HG03520 (cell line): ENCODE measurements around the gene QKI.
"Not testable (repeated sequence)": the region's sequence is repeated elsewhere in the genome, so short reads cannot be mapped to it uniquely, and the experiment has no call there.

Experiments
- ATAC-seq: cut with Tn5 transposase; IDR thresholded peaks from one replicate; pipeline ENCODE4 v1.9.1; 2021; ENCODE audit warnings: mild to moderate bottlenecking, moderate library complexity; ENCODE audit not compliant: unreplicated experiment

QKI gene

DNA sequence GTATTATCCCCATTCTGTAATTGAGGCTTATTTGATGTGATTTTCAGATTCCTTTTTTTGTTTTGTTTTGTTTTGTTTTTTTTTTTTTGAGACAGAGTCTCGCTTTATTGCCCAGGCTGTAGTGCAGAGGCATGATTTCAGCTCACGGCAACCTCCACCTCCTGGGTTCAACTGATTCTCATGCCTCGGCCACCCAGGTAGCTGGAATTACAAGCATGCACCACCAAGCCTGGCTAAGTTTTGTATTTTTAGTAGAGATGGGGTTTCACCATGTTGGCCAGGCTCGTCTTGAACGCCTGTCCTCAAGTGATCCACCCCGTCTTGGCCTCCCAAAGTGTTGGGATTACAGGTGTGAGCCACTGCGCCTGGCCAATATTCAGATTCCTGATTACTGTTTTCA is 62.4 kb downstream of the QKI start:
- not testable (repeated sequence) for ATAC-seq

DNA sequence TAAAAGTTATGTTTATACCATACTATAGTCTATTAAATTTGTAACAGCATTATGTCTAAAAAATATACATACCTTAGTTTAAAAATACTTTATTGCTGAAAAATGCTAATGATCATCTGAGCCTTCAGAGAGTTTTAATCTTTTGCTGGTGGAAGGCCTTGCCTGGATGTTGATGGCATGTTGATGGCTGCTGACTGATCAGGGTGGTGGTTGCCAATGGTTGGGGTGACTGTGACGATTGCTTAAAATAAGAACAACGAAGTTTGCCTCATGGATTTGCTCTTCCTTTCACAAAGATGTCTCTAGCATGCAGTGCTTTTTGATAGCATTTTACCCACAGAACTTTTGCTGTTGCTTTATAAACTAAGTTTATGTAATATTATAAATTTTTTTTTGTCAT is 68.6 kb downstream of the QKI start:
- ATAC-seq: no peak

DNA sequence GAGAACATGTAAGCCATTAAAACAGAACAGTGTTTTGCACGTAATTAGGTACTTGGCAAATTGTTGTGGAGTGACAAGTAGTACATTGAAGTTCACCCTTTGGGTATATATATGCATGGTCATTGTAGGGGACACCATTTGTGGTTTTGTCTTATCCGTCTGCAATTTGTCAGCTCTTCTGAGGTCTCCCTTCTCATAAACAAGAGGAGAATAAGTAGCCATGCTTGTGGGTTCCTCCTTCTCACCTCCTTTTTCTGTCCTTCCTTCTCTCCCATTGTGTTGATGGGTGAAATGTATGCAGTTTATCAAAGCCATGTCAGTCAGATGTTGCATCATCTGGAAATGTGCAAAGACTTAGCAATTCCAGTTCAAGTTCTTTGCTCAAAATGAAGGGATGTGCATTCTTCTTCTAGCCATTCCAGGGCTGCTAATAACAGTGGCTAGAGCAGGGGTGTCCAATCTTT is 70.9 kb downstream of the QKI start:
- ATAC-seq: no peak

DNA sequence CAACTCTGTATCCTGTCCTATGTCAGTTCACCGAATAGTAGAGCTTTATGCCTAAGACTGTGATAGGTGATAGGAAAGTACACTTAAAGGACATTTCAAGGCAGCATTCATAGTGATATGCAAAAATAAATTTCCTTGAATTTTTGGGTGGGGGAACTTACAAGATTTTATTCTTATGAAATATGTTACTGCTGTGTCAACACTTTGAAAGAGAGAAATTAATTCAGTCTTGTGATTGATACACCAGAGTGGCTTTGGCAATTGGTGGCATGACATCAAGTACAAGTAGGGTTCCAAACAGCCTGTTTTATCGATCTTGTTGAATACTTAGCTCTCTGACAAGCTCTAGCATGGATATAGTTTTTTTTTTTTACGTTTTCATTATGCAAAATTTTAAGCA is 72.3 kb downstream of the QKI start:
- no peak for ATAC-seq

DNA sequence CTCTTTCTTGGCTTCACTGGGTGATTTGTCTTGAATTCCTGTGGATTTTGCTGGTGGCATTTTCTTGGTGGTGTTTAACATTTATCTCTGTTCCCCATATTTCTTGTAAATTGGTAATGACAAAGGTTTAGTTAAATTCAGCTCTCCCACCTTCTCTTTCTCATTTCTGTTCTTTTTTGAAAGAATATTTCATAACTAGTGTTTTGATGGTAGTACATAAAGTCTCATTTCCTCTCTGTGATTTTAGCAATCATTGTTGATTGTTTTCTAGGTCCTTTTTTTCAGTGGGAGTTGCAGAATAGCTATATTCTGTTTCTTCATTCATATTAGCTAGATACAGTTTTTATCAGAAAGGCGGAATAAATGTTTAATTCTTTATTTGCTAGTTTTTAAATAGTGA is 73.1 kb downstream of the QKI start:
- ATAC-seq: no peak

DNA sequence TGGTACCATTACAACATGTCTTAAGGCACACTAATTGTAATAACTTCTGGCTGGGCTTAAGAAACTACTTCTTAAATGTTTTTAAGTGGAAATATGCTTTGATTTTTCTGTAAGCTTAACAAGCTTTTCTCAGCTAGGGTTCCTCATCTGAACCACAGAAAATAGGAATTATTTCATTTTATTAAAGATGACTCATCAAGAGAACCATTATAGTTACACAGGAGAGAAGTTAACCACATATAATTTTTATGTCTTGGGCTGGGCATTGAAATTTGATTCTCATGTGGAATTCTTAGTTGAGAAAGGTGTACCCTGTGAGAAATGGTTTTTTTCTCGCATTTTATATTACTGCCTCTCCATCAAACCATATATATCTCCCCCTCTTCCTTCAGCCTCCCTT is 75.1 kb downstream of the QKI start:
- no peak for ATAC-seq

DNA sequence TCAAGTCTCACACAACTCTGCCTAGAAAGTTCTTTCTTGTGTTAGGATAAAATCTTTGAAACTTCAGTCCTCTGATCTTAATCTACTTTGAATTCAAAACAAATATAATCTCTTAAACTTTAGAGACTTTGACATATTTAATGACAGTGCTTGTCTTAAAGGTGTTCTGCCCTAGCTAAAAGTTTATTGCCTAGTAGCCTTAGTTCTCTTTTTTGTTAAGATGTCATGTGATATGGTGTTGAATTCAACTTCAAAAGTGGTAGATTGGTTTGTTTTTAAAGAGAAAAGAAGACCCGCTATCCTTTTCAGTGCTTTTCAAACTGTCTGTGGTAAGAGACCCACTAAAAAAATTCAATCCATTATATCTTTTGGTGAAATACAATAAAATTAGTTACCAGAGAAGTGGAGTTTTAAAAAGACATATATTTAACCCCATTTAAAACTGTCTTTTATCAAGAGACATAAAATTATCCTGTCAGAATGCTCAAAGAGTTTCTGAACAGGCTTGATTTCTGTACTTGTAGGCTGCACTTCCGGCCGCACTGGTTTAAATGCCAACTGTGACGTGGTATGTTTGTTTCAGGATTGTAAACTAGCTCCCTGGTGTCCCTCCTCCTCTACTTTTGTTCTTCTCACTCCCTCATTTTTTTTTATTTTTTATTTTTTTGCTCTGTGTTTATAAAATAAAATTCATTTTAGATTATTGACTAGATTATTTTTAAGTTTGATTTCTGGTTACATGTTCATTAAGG is 76.5 kb downstream of the QKI start:
- no peak for ATAC-seq

DNA sequence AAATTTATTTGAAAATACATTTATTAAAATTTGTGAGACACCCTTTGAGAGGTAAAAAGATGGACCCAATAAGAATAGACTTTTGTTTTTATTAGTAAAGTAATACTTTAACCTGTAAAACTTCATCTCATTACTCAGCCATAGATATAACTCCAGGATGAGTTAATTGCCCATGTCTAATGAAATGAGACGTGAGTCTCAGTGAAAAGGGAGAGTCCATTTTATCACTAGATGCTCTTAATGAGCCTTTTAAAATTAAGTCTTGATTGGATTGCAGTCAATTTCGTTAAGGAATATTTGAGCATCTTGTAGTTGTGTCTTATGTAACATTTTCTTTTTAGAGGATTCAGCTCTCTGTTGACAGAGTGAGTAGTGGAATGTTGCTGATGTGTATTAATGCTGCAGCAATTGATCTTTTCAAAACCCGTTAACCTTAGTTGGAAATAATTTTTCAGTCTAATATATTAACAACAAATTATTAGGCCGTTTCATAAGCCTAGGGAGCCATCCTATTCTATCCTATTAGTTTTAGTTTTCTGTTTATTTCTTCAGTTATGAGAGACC is 77.3 kb downstream of the QKI start:
- ATAC-seq: no peak

DNA sequence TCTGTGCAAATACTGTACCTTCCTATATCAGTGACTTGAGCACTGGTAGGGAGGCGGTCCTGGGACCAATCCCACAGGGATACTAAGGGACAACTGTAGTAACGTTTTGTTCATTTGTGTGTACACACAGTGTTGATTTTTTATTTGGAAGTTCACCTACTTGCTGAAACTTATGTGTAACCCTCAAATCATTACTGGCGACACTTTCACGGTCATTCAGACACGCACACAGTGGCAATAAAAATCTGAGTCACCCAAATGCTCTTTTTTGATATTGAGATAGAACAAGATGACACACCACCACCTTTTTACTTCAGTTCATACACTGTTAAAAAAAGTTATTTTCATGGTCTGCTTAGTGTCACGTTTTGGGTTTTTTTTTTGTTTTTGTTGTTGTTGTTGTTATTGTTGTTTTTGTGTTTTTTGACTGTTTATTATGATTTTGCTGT is 79.8 kb downstream of the QKI start:
- ATAC-seq: no peak

DNA sequence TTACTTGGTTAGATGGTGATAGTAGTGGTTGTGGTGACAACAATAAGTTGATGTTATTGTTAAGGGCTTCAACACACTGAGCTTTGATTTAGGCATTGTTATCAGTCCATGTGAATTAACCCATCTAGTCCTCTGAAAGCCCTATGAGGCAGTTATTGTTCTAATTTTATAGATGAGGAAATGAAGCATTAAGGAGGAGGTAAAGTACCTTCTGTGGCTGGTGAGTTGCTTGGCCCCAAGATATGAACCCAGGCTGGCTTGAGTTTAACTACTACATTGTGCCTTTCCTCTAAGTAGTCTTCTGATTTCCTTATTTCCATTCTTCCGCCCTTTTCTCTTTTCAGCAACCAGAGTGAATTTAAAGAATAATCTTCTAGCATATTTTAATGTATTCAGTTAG is 81.7 kb downstream of the QKI start:
- no peak for ATAC-seq

DNA sequence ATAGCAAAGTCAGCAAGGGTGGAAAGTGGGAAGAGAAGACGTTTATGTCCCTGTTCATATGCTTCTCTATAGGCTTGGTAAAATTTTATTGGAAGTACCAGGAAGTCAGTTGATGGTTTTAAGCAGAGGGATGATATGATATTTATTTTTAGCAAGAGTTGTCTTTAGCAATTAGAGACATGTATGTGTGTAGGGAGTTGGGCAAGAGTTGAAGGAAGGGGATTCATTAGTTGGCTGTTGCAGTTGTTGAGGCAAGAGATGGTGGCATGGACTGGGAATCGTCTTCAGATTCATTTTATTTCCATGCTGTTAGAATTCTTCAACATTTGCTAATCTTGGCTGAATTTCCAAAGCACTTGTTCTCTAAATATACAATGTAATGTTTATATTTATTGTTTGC is 85.6 kb downstream of the QKI start:
- ATAC-seq: no peak

DNA sequence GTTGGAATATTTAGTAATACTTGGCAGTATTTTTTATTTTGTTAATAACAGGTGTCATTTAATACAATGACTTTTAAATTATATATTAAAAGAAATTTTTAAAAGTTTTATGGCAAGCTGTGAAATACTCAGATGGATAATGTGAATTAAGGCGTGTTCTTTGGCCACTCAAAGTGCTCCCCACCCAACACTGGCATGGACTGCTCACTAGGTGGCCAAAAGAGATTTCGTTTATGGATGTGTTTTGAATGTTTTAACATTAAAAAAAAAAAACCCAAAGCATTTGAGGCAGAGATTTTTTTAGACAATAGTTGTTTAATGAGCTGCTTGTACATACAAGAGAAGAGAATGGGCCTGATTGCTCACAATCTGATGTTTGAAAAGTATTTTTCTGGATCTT is 86.5 kb downstream of the QKI start:
- ATAC-seq: no peak

DNA sequence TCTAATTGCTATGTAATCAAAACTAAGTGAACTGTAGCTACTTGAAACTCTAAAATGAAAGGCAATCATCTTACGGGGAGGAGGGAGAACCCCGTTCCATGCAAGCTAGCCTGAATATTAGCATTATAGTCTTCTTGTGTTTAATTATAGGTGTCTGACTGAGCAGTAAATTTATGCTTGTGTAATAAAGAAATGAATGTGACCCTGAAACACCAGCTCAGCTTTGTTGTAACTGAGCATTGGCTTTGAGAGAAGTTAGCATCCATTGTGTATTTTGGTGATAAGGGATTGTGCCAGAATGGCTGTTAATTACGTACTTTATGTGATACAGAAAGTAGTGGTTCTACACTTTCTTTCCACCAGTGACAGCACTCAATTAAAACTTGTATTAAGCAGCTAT is 86.9 kb downstream of the QKI start:
- no peak for ATAC-seq

DNA sequence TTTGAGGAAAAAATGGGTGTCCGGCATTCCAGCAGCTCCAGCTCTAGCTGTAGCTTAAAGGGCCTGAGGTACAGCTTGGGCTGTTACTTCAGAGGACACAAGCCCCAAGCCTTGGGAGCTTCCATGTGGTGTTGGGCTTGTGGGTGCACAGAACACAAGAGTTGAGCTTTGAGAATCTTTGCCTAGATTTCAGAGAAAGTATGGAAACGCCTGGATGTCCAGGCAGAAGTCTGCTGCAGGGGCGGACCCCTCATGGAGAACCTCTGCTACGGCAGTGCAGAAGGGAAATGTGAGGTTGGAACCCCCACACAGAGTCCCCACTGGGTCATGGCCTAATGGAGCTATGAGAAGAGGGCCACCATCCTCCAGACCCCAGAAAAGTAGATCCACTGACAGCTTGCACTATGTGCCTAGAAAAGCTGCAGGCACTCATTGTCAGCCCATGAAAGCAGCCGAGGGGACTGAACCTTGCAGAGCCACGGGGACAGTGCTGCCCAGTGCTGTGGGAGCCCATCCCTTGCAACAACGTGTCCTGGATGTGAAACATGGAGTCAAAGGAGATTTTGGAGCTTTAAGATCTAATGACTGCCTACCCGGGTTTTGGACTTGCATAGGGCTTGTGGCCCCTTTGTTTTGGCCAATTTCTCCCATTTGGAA is 90.6 kb downstream of the QKI start:
- no peak for ATAC-seq

DNA sequence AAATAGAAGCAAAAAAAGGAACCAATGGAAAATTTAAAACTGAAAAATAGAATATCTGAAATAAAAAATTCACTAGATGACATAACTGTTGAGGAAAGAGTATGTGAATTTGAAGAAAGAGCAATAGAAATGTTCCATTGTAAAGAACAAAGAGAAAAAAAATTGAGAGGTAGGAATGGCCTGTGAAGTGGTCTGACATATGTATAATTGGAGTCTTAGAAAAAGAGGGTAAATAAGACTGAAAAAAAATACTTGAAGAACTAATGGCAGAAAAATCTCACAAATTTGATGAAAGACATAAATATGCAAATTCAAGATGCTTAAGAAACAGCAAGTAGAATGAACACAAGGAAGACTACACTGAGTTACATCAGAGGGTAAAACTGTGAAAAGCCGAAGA is 93.4 kb downstream of the QKI start:
- ATAC-seq: no peak

DNA sequence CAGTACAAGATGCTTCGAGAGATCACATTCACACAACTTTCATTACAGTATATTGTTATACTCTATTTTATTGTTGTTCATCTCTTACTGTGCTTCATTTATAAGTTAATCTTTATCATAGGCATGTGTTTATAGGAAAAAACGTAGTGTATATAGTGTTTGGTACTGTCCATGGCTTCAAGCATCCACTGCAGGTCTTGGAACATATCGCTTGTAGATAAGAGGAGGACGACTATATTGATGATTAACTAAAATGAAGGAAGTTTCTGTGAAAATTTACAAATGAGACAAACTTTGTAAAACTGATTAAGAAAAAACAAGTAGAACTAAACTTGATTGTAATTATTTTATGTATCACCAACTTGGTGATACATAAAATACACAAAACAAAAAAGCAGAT is 98.5 kb downstream of the QKI start:
- no peak for ATAC-seq

DNA sequence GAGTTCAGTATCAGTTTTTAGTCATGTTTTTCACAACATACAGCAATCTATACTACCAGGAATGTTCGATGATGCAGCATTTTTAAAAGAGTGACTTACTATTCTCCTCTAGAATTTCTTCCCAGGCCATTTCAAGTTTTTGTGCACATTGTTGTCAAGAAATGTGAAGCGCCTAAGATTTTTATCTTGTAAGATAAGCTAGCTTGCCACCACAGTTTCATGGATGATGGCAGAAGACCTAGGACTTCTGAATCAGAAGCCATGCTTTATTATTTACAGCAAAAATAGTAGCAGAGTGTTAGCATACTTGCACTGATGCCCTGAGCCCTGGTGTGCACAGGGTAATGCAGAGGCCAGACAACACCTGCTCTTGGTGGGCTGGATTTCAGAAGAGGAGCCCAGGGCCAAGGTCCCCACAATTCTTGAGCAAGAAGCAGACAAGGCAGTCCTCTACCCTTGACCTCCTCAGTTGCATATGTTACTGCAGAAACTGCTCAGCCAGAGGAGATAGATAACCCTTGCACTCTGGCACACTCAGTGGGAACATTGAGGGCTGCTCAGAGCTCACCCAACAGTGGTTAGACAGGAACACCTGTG is 99.2 kb downstream of the QKI start:
- no peak for ATAC-seq

DNA sequence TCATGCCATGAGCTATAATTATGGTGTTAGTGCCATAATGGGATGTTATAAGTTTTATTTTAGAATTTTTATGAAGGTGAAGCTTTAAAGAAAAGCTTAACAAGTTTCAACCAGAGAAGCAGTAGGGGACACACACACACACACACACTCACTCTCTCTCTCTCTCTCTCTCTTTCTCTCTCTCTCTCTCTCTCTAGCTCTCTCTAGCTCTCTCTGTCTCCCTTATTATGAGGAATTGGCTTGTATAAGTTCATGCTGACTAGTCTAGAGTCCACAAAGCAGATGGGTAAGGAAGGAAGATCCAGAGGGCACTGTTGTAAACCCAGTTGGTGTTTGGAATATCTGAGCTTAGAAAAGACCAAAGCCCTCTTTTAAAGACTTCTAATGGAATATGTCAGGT is 102.4 kb downstream of the QKI start:
- no peak for ATAC-seq

DNA sequence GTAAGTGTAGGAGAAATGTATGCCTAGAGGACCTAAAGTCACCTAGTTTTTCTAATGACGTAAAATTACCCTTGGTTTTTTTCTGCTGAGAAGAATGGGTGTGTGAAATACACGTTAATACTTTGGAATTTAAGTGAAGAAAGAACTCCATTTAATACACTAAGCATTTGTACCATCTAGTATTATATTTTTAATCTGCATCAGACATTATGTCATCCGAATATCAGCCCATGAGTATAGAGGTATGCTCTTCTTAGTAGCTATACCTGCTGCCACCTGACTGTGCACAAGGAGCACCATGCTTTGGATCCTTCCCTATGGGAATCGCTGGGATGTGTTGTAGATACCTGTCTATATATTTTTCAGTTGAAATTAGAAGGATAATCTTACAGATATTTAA is 106.4 kb downstream of the QKI start:
- ATAC-seq: no peak

DNA sequence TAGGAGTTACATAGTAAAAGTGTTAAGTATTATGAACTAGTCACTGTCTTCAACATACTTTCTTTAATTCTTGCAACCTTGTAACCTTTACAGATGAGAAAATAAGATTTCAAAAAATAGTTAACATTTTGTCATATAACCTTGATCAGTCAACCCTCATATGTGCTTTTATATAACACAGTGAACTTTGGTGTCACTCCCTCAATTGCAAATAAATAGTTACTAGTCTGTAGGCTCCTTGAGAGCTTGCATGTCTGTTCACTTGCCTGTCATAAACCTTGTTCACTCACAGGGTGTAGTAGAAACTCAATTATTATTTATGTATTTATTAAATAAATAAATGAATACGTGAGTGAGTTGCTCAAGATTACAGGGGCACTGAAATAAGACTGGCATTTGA is 107.5 kb downstream of the QKI start:
- ATAC-seq: no peak

DNA sequence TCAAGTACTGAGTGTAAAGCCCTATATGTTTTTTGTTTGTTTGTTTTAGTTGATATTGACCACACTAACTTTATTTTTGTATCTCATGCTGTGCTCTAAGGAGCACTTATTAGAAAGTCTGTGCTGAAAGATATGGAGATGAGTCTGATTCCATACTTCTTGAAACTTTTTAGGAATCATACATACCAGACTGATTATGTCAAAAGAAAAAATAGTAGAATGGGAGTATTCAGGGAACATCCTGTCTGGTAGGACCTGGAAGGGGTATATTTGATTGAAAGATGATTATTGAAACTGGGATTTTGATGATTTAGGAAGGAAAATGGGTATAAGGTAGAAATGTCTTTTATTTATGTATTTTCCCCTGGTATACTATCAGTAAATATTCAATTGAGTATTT is 111.4 kb downstream of the QKI start:
- ATAC-seq: no peak

DNA sequence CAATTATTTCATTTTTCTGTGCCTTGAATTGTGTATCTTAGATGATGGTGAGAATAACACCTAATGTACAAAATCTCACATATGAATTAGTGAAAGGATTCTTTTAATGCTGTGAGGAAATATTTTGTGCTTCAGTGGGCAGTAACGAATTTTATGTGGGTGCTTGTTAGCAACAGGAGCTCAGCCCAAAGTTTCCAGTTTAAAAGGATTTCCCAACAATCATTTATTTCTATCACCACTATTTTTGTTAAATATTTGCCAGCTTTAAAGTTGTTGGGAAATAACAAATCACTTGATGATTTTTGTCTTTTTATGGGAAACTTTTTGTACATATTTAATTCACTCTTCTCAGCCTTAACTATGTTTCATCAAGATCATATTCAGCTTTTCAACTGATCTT is 111.8 kb downstream of the QKI start:
- no peak for ATAC-seq
